NB4 (cell line): ENCODE results near the gene SLC15A5.

Experiments used
- POLR2A ChIP-seq: IDR thresholded peaks from 2 replicates; pipeline ENCODE4 v1.6.1; 2011; ENCODE audit warnings: mild to moderate bottlenecking; ENCODE audit not compliant: insufficient read length; ENCODE audit errors: extremely low read depth
- TF ChIP-seq, protein P1 (sequence below): IDR thresholded peaks from one replicate; pipeline ENCODE4 v1.5.1; 2012; ENCODE audit warnings: low read depth, low read length

DNA sequence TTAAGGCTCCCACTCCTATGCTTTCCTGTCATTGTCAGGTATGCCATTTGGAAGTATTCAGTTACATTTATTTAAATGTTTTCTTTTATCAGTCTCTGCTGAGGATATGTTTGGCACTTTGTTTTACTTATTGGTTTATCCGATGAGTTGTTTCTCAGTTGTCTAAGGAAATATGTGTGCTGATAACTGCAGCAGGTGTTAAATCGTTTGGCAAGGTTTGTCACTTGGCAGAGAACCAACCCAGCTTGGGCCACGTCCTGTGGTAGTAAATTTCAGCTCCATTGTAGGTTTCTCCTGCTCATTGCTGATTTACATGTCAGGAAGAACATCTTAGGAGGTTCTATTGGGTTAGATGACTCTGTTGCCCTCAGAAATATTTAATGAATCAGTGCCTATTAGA lies 47.9 kb upstream of the SLC15A5 start:
- TF ChIP-seq, protein P1, sequence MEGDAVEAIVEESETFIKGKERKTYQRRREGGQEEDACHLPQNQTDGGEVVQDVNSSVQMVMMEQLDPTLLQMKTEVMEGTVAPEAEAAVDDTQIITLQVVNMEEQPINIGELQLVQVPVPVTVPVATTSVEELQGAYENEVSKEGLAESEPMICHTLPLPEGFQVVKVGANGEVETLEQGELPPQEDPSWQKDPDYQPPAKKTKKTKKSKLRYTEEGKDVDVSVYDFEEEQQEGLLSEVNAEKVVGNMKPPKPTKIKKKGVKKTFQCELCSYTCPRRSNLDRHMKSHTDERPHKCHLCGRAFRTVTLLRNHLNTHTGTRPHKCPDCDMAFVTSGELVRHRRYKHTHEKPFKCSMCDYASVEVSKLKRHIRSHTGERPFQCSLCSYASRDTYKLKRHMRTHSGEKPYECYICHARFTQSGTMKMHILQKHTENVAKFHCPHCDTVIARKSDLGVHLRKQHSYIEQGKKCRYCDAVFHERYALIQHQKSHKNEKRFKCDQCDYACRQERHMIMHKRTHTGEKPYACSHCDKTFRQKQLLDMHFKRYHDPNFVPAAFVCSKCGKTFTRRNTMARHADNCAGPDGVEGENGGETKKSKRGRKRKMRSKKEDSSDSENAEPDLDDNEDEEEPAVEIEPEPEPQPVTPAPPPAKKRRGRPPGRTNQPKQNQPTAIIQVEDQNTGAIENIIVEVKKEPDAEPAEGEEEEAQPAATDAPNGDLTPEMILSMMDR, result no peak
- TF ChIP-seq POLR2A, result no peak
